ENCODE measurements around the gene S100A9.
"Not testable (repeated sequence)": the region's sequence is repeated elsewhere in the genome, so short reads cannot be mapped to it uniquely, and the experiment has no call there.

Gene S100A9

GRCh38 chr1:153407274-153407673 lies 49.6 kb downstream of the S100A9 start:
- not testable (repeated sequence) for DNase-seq (ENCODE audit: low spot score)

Data from hepatic stellate cell (primary cell).